ENCODE measurements around the gene C14orf119.

Gene C14orf119

DNA sequence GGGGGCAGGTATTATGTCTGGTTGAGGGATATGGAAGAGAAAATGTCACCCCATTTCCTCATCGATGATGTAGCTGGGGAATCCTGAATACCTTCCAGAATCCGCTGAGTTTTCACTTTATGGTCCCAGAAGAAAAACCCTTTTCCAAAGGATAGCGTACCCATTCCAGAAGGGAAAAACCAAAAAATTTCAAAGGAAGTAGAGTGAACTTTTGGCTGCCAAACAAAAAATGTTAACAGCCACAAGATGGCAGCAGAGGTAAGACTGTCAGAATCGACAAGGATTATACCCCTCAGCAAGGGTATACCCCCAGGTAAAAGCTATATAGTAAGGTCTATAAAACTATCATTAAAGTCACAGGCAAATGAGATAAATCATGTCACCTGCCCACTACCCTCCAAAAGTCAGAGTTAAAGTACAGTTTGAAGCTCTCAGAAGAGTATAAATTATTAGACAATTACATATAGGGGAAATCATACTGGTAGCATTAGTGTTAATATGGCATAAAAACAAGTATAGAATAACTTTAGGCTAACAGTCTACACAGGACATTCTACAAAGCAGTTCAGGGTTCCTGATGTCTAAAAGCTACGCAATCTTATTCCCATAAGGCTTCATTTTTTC, 18.4 kb upstream of the C14orf119 start:
- DNase-seq (ENCODE audit: insufficient read length) (no peak), FAIRE-seq (no peak)
- TF ChIP-seq POLR2A (IDR thresholded peaks at IDR 0.05; ENCODE audit: low read depth, low read length), result no peak

- DNase-seq (ENCODE audit: insufficient read length) (no peak), FAIRE-seq (no peak)
- TF ChIP-seq POLR2AphosphoS5 (IDR thresholded peaks at IDR 0.05; ENCODE audit: low read depth, low read length), result no peak
- TF ChIP-seq TAF1 (IDR thresholded peaks at IDR 0.05; ENCODE audit: borderline replicate concordance, low read depth, low read length), result no peak
- no peak for TF ChIP-seq POLR2A (IDR thresholded peaks at IDR 0.05; ENCODE audit: low read depth, low read length)
Observed at GRCh38 chr14:23077962-23078361, 17.3 kb upstream of the C14orf119 start.

- TF ChIP-seq TAF1 (IDR thresholded peaks at IDR 0.05; ENCODE audit: borderline replicate concordance, low read depth, low read length), result no peak
- no peak for TF ChIP-seq POLR2AphosphoS5 (IDR thresholded peaks at IDR 0.05; ENCODE audit: low read depth, low read length)
- no peak for TF ChIP-seq POLR2A (IDR thresholded peaks at IDR 0.05; ENCODE audit: low read depth, low read length)
- no peak for DNase-seq (ENCODE audit: insufficient read length)
- no peak for FAIRE-seq
Observed at GRCh38 chr14:23078692-23079116, 16.6 kb upstream of the C14orf119 start.

DNA sequence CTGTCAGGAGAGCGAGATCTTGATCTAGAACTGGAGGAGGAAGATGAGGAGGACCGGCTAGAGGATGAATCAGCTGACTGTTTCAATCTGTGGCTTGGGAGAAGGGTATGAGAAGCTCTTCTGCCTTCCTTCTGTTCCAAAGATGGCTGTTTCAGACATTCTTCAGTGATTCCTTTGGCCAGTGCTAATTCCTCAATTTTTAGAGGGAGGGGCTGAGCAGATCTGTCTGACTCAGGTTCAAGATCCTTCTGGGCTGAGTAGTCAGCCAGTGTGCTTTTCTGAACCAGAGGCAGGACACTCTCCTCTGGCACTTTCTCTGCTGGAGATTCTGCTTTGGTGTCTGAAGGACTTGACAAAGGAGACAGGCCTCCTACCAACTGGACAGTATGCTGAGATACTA, 15.6 kb upstream of the C14orf119 start:
- DNase-seq (ENCODE audit: insufficient read length) (no peak), FAIRE-seq (no peak)

DNA sequence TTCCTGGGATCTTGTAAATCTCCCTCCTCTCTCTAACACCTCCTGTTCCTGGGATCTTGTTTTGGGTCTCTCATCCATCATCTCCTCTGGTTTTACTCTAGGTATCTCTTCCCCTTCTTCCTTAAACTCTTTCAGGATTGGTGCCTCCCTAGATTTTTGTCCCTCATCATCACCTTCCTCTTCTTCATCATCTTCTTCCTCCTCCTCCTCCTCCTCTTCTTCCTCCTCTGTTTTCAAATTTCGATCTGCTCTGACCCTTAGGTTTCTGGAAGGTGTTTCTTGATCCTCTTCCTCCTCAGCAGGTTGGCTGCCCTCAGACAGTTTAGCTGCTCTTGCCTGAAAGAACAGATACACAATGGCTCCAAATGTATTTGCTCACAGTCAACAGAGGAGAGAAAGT, 14.8 kb upstream of the C14orf119 start:
- no peak for FAIRE-seq
- DNase-seq (ENCODE audit: insufficient read length), result no peak
- no peak for TF ChIP-seq POLR2A (IDR thresholded peaks at IDR 0.05; ENCODE audit: low read depth, low read length)
- TF ChIP-seq TAF1 (IDR thresholded peaks at IDR 0.05; ENCODE audit: borderline replicate concordance, low read depth, low read length), result no peak
- no peak for TF ChIP-seq POLR2AphosphoS5 (IDR thresholded peaks at IDR 0.05; ENCODE audit: low read depth, low read length)

More for the DNA sequence above, 15.6 kb upstream of the C14orf119 start:
- TF ChIP-seq POLR2AphosphoS5 (IDR thresholded peaks at IDR 0.05; ENCODE audit: low read depth, low read length) (no peak), POLR2A (IDR thresholded peaks at IDR 0.05; ENCODE audit: low read depth, low read length) (no peak), TAF1 (IDR thresholded peaks at IDR 0.05; ENCODE audit: borderline replicate concordance, low read depth, low read length) (no peak)

- TF ChIP-seq POLR2A (IDR thresholded peaks at IDR 0.05; ENCODE audit: low read depth, low read length), result no peak
- no peak for TF ChIP-seq POLR2AphosphoS5 (IDR thresholded peaks at IDR 0.05; ENCODE audit: low read depth, low read length)
- TF ChIP-seq TAF1 (IDR thresholded peaks at IDR 0.05; ENCODE audit: borderline replicate concordance, low read depth, low read length), result no peak
- DNase-seq (ENCODE audit: insufficient read length) (no peak), FAIRE-seq (no peak)
Observed at GRCh38 chr14:23085458-23085857, 9.8 kb upstream of the C14orf119 start.

DNA sequence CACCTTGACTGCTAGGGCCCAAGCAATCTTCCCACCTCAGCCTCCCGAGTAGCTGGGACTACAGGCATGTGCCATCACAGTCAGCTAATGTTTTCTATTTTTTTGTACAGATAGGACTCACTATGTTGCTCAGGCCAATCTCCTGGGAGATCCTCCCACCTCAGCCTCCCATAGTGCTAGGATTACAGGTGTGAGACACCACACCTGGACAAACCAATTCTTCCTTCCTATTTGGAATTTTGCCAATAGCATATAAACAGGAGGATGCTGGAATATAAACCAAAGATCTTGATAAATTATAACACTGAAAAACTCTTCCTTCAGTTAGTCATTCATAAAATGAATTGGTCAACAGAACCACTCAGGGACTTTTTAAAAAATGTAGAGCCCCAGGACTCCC, 8.7 kb upstream of the C14orf119 start:
- no peak for TF ChIP-seq POLR2AphosphoS5 (IDR thresholded peaks at IDR 0.05; ENCODE audit: low read depth, low read length)
- no peak for TF ChIP-seq TAF1 (IDR thresholded peaks at IDR 0.05; ENCODE audit: borderline replicate concordance, low read depth, low read length)
- no peak for TF ChIP-seq POLR2A (IDR thresholded peaks at IDR 0.05; ENCODE audit: low read depth, low read length)
- FAIRE-seq (no peak), DNase-seq (ENCODE audit: insufficient read length) (no peak)

GRCh38 chr14:23089498-23090253, 5.6 kb upstream of the C14orf119 start:
- FAIRE-seq (no peak), DNase-seq (ENCODE audit: insufficient read length) (no peak)
- TF ChIP-seq TAF1 (IDR thresholded peaks at IDR 0.05; ENCODE audit: borderline replicate concordance, low read depth, low read length), result no peak
- no peak for TF ChIP-seq POLR2AphosphoS5 (IDR thresholded peaks at IDR 0.05; ENCODE audit: low read depth, low read length)
- no peak for TF ChIP-seq POLR2A (IDR thresholded peaks at IDR 0.05; ENCODE audit: low read depth, low read length)

- DNase-seq (ENCODE audit: insufficient read length), result no peak
- FAIRE-seq, result no peak
- no peak for TF ChIP-seq POLR2A (IDR thresholded peaks at IDR 0.05; ENCODE audit: low read depth, low read length)
- TF ChIP-seq TAF1 (IDR thresholded peaks at IDR 0.05; ENCODE audit: borderline replicate concordance, low read depth, low read length), result no peak
- no peak for TF ChIP-seq POLR2AphosphoS5 (IDR thresholded peaks at IDR 0.05; ENCODE audit: low read depth, low read length)
Observed at GRCh38 chr14:23090254-23090636, 5.1 kb upstream of the C14orf119 start.

DNA sequence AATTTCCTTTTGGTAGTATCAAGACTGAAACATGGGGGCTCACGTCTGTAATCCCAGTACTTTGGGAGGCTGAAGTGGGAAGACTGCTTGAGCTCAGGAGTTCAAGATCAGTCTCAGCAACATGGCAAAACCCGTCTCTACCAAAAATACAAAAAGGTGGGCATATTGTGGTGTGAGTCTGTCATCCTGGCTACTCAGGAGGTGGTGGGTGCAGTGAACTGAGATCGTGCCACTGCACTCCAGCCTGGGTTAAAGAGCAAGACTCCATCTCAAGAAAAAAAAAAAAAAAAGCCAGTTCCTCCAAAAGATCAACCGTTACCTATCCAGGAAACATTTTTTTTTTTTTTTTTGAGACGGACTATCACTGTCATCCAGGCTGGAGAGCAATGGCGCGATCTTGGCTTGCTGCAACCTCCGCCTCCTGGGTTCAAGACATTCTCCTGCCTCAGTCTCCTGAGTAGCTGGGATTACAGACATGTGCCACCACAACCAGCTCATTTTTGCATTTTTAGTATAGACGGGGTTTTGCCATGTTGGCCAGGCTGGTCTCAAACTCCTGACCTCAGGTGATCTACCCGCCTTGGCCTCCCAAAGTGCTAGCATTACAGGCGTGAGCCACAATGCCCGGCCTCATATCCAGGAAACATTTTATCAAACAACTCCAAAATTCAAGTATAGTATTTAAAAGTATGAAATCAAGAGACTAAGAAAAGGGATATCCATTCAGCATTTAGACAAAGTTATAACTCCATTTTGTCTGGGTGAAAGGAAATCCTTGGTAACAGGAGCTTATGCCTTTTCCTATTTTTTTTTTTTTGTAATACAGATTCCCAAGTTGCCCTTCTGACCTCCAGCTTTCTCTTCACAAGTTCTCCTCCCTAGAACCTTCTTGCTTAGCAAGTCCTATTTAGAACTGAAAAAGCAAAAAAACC, 3.7 kb upstream of the C14orf119 start:
- FAIRE-seq (no peak), DNase-seq (ENCODE audit: insufficient read length) (no peak)
- TF ChIP-seq TAF1 (IDR thresholded peaks at IDR 0.05; ENCODE audit: borderline replicate concordance, low read depth, low read length) (no peak), POLR2A (IDR thresholded peaks at IDR 0.05; ENCODE audit: low read depth, low read length) (no peak), POLR2AphosphoS5 (IDR thresholded peaks at IDR 0.05; ENCODE audit: low read depth, low read length) (no peak)

DNA sequence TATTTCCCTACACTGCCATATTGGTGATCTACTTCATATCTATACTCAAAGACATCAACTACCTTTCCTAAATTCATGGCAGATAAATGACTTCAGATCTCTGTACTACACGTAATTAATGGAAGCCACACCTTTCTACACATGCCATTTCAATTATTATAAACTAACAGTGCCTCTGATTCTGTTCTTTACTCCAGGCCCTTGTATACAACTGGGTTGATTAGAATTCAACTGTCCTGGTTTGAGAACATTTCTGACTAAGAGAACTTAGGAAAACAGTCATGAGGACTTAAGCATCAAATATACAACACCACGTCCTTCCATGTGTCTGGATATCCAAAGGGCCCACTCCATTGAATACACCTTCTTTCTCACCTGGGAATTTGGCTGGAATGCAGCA, 2.2 kb upstream of the C14orf119 start:
- FAIRE-seq, result no peak
- DNase-seq (ENCODE audit: insufficient read length), result no peak
- TF ChIP-seq TAF1 (IDR thresholded peaks at IDR 0.05; ENCODE audit: borderline replicate concordance, low read depth, low read length) (no peak), POLR2AphosphoS5 (IDR thresholded peaks at IDR 0.05; ENCODE audit: low read depth, low read length) (no peak), POLR2A (IDR thresholded peaks at IDR 0.05; ENCODE audit: low read depth, low read length) (no peak)
